Measurements from ENCODE around the gene ZBTB20.
A peak's percentile ranks its signal among the peaks of the same experiment; 100 is the strongest.

The ZBTB20 gene

GRCh38 chr3:114550165-114550564 is 596.9 kb downstream of the ZBTB20 start:
- peaks cover 53% of the 10 kb centered on the region for H3K4me1 ChIP-seq (ENCODE audit: control insufficient read depth, insufficient read depth, low read length, unreplicated experiment)
- no peak overlapping the region for H3K27ac ChIP-seq (ENCODE audit: low read depth, low read length)

GRCh38 chr3:114545193-114545592 is 601.9 kb downstream of the ZBTB20 start:
- Histone ChIP-seq H3K79me2 (ENCODE audit: control insufficient read depth, insufficient read depth, low read length, unreplicated experiment) (peaks cover 2% of the 10 kb centered on the region), H3K36me3 (ENCODE audit: insufficient read depth, low read length) (no peaks in the 10 kb centered on the region), H3K27ac (ENCODE audit: low read depth, low read length) (peak overlapping the region; percentile 49), H3K27me3 (ENCODE audit: insufficient read depth, low read length) (no peaks in the 10 kb centered on the region), H3K4me3 (ENCODE audit: low read depth, low read length) (peak overlapping the region; percentile 35; the same call in 1 of the 2 replicates), H3K4me1 (ENCODE audit: control insufficient read depth, insufficient read depth, low read length, unreplicated experiment) (peaks cover 15% of the 10 kb centered on the region), H2AFZ (ENCODE audit: low read length, unreplicated experiment) (no peak overlapping the region)

More at GRCh38 chr3:114550165-114550564, 596.9 kb downstream of the ZBTB20 start:
- Histone ChIP-seq H3K79me2 (ENCODE audit: control insufficient read depth, insufficient read depth, low read length, unreplicated experiment) (peaks cover 5% of the 10 kb centered on the region), H3K4me3 (ENCODE audit: low read depth, low read length) (no peak overlapping the region), H2AFZ (ENCODE audit: low read length, unreplicated experiment) (no peak overlapping the region), H3K27me3 (ENCODE audit: insufficient read depth, low read length) (no peaks in the 10 kb centered on the region), H3K36me3 (ENCODE audit: insufficient read depth, low read length) (no peaks in the 10 kb centered on the region)

DNA sequence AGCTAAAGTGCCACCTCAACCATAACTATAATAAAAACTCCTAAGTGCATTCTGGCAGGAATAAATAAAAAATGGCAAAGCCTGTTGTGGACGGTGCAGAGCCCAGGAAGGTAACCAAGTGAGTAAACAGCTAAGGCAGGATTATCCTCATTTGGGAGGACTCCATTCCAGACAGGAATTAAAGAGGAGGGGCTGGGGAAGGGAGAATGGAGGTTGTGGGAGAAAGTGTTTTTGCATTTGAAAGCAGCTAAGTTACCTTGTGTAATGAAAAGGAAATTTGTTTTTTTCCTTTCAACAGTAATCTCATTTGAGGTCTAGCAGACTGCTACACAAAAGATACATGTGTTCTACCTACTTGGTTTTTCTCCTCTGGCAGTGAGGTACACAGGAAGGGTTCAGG is 604.7 kb downstream of the ZBTB20 start:
- Histone ChIP-seq H3K36me3 (ENCODE audit: insufficient read depth, low read length) (0 out of 2 replicates have a peak, but pooled peaks cover 4% of the 10 kb centered on the region), H3K79me2 (ENCODE audit: control insufficient read depth, insufficient read depth, low read length, unreplicated experiment) (peaks cover 2% of the 10 kb centered on the region), H3K27me3 (ENCODE audit: insufficient read depth, low read length) (no peaks in the 10 kb centered on the region), H3K4me3 (ENCODE audit: low read depth, low read length) (no peak overlapping the region), H3K4me1 (ENCODE audit: control insufficient read depth, insufficient read depth, low read length, unreplicated experiment) (peaks cover 13% of the 10 kb centered on the region), H2AFZ (ENCODE audit: low read length, unreplicated experiment) (no peak overlapping the region), H3K27ac (ENCODE audit: low read depth, low read length) (no peak overlapping the region)

- Histone ChIP-seq H3K27me3 (ENCODE audit: insufficient read depth, low read length) (no peaks in the 10 kb centered on the region), H3K36me3 (ENCODE audit: insufficient read depth, low read length) (0 out of 2 replicates have a peak, but pooled peaks cover 4% of the 10 kb centered on the region), H3K27ac (ENCODE audit: low read depth, low read length) (no peak overlapping the region), H3K4me1 (ENCODE audit: control insufficient read depth, insufficient read depth, low read length, unreplicated experiment) (peaks cover 1% of the 10 kb centered on the region), H3K79me2 (ENCODE audit: control insufficient read depth, insufficient read depth, low read length, unreplicated experiment) (peaks cover 2% of the 10 kb centered on the region), H2AFZ (ENCODE audit: low read length, unreplicated experiment) (no peak overlapping the region), H3K4me3 (ENCODE audit: low read depth, low read length) (no peak overlapping the region)
Observed at GRCh38 chr3:114539525-114539924, 607.6 kb downstream of the ZBTB20 start.

DNA sequence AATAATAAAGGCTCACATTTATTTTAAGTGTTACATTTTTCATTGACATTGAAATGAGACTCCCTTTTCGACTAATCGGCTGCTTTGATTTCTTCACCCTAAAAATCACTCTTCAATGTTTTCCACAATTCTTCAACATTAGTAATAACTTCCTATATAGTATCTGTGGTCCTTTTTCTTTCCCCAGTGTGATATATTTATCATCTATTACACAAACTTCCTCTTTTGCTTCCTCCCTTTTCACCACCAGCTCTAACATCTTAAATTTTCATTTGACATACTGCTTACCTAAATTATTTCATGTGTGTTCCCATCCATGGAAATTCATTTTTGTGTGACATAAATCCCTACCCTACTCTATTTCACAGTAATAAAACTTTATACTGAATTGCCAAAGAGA is 608.9 kb downstream of the ZBTB20 start:
- H3K36me3 ChIP-seq (ENCODE audit: insufficient read depth, low read length): 0 out of 2 replicates have a peak, but pooled peaks cover 4% of the 10 kb centered on the region
- no peaks in the 10 kb centered on the region for H3K27me3 ChIP-seq (ENCODE audit: insufficient read depth, low read length)
- peaks cover 5% of the 10 kb centered on the region for H3K79me2 ChIP-seq (ENCODE audit: control insufficient read depth, insufficient read depth, low read length, unreplicated experiment)
- no peak overlapping the region for H3K4me3 ChIP-seq (ENCODE audit: low read depth, low read length)
- H3K4me1 ChIP-seq (ENCODE audit: control insufficient read depth, insufficient read depth, low read length, unreplicated experiment): no peaks in the 10 kb centered on the region
- no peak overlapping the region for H2AFZ ChIP-seq (ENCODE audit: low read length, unreplicated experiment)
- no peak overlapping the region for H3K27ac ChIP-seq (ENCODE audit: low read depth, low read length)

DNA sequence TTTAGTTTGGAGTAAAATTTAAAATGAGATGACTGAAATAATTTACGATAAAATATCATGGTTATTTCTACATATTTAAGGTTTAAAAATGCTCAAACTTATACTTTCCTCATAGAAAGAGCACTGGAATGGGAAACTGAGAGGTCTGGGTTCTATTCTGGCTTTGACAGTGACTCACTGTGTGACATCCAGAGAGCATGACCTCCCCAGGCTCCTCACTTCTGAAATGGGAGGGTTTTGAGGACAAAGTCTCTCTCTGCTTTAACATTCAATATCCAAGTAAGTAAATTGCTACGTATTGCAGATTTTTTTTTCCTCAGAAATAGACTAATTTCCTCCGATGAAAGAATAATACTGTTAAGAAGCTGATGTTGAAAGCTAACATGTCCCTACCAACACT is 618.6 kb downstream of the ZBTB20 start:
- Histone ChIP-seq H3K36me3 (ENCODE audit: insufficient read depth, low read length) (peaks cover 6% of the 10 kb centered on the region; the same call in 1 of the 2 replicates), H3K4me1 (ENCODE audit: control insufficient read depth, insufficient read depth, low read length, unreplicated experiment) (peaks cover 10% of the 10 kb centered on the region), H3K79me2 (ENCODE audit: control insufficient read depth, insufficient read depth, low read length, unreplicated experiment) (no peaks in the 10 kb centered on the region), H3K4me3 (ENCODE audit: low read depth, low read length) (no peak overlapping the region), H3K27me3 (ENCODE audit: insufficient read depth, low read length) (no peaks in the 10 kb centered on the region), H3K27ac (ENCODE audit: low read depth, low read length) (no peak overlapping the region), H2AFZ (ENCODE audit: low read length, unreplicated experiment) (no peak overlapping the region)

GRCh38 chr3:114527036-114527644 is 619.9 kb downstream of the ZBTB20 start:
- Histone ChIP-seq H3K27me3 (ENCODE audit: insufficient read depth, low read length) (no peaks in the 10 kb centered on the region), H3K4me3 (ENCODE audit: low read depth, low read length) (no peak overlapping the region), H3K27ac (ENCODE audit: low read depth, low read length) (no peak overlapping the region), H3K4me1 (ENCODE audit: control insufficient read depth, insufficient read depth, low read length, unreplicated experiment) (peaks cover 10% of the 10 kb centered on the region), H3K36me3 (ENCODE audit: insufficient read depth, low read length) (peaks cover 6% of the 10 kb centered on the region; the same call in 1 of the 2 replicates), H3K79me2 (ENCODE audit: control insufficient read depth, insufficient read depth, low read length, unreplicated experiment) (no peaks in the 10 kb centered on the region), H2AFZ (ENCODE audit: low read length, unreplicated experiment) (no peak overlapping the region)

- Histone ChIP-seq H2AFZ (ENCODE audit: low read length, unreplicated experiment) (no peak overlapping the region), H3K4me3 (ENCODE audit: low read depth, low read length) (no peak overlapping the region), H3K4me1 (ENCODE audit: control insufficient read depth, insufficient read depth, low read length, unreplicated experiment) (peaks cover 10% of the 10 kb centered on the region), H3K79me2 (ENCODE audit: control insufficient read depth, insufficient read depth, low read length, unreplicated experiment) (no peaks in the 10 kb centered on the region), H3K36me3 (ENCODE audit: insufficient read depth, low read length) (peaks cover 5% of the 10 kb centered on the region; the same call in 1 of the 2 replicates), H3K27me3 (ENCODE audit: insufficient read depth, low read length) (no peaks in the 10 kb centered on the region), H3K27ac (ENCODE audit: low read depth, low read length) (no peak overlapping the region)
Observed at GRCh38 chr3:114525278-114525677, 621.8 kb downstream of the ZBTB20 start.

DNA sequence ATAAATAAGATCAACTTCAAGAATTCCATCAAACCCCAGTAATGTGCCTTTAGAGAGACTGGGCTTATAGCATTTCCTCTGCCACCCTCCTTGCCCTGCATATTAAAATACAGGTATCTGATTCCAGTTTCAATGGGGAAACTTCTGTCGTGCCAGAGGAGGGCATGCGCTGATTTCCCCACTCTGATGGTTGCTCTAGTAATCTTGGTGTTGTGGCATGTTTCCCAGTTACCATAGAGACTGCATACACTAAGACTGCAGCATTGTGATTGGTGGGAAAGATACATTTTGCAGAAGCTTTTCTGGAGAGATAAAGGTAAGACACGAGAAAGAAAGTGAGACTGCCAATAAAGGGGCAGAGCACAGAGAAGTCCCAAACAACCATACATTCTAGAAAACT is 627.7 kb downstream of the ZBTB20 start:
- Histone ChIP-seq H3K36me3 (ENCODE audit: insufficient read depth, low read length) (no peaks in the 10 kb centered on the region), H3K79me2 (ENCODE audit: control insufficient read depth, insufficient read depth, low read length, unreplicated experiment) (no peaks in the 10 kb centered on the region), H3K4me3 (ENCODE audit: low read depth, low read length) (no peak overlapping the region), H3K27ac (ENCODE audit: low read depth, low read length) (no peak overlapping the region), H3K4me1 (ENCODE audit: control insufficient read depth, insufficient read depth, low read length, unreplicated experiment) (peaks cover 3% of the 10 kb centered on the region), H3K27me3 (ENCODE audit: insufficient read depth, low read length) (no peaks in the 10 kb centered on the region), H2AFZ (ENCODE audit: low read length, unreplicated experiment) (no peak overlapping the region)

GRCh38 chr3:114518206-114518808 is 628.8 kb downstream of the ZBTB20 start:
- Histone ChIP-seq H3K79me2 (ENCODE audit: control insufficient read depth, insufficient read depth, low read length, unreplicated experiment) (no peaks in the 10 kb centered on the region), H3K27me3 (ENCODE audit: insufficient read depth, low read length) (no peaks in the 10 kb centered on the region)

GRCh38 chr3:114510201-114510600 is 636.9 kb downstream of the ZBTB20 start:
- no peaks in the 10 kb centered on the region for H3K27me3 ChIP-seq (ENCODE audit: insufficient read depth, low read length)
- H2AFZ ChIP-seq (ENCODE audit: low read length, unreplicated experiment): no peak overlapping the region
- H3K4me1 ChIP-seq (ENCODE audit: control insufficient read depth, insufficient read depth, low read length, unreplicated experiment): peaks cover 39% of the 10 kb centered on the region
- no peak overlapping the region for H3K4me3 ChIP-seq (ENCODE audit: low read depth, low read length)
- H3K79me2 ChIP-seq (ENCODE audit: control insufficient read depth, insufficient read depth, low read length, unreplicated experiment): no peaks in the 10 kb centered on the region
- H3K27ac ChIP-seq (ENCODE audit: low read depth, low read length): no peak overlapping the region
- H3K36me3 ChIP-seq (ENCODE audit: insufficient read depth, low read length): no peaks in the 10 kb centered on the region

More at GRCh38 chr3:114518206-114518808, 628.8 kb downstream of the ZBTB20 start:
- Histone ChIP-seq H3K4me1 (ENCODE audit: control insufficient read depth, insufficient read depth, low read length, unreplicated experiment) (peaks cover 3% of the 10 kb centered on the region), H2AFZ (ENCODE audit: low read length, unreplicated experiment) (no peak overlapping the region), H3K4me3 (ENCODE audit: low read depth, low read length) (no peak overlapping the region), H3K36me3 (ENCODE audit: insufficient read depth, low read length) (no peaks in the 10 kb centered on the region), H3K27ac (ENCODE audit: low read depth, low read length) (no peak overlapping the region)

Data from ACC112 (cell line).